Body of pancreas (tissue), 4 donors: Measurements from ENCODE around the gene SH3TC1.

Experiments
- POLR2A ChIP-seq, 3 donors: fragments of 450-650 bp; IDR thresholded peaks; one replicate each; pipeline ENCODE4 v1.6.1; 2016; ENCODE audit warnings: antibody characterized with exemption in 3 of 3, mild to moderate bottlenecking in 2 of 3
- TF ChIP-seq, protein P1 (sequence below), 7 experiments: fragments of 450-650 bp in 4 of 7; fragments of 200-600 bp in 3 of 7; sonication (generic) in 3 of 7; IDR thresholded peaks; one replicate each; pipeline ENCODE4 v1.5.1; 2016 to 2019; ENCODE audit warnings: antibody characterized with exemption in 7 of 7

DNA sequence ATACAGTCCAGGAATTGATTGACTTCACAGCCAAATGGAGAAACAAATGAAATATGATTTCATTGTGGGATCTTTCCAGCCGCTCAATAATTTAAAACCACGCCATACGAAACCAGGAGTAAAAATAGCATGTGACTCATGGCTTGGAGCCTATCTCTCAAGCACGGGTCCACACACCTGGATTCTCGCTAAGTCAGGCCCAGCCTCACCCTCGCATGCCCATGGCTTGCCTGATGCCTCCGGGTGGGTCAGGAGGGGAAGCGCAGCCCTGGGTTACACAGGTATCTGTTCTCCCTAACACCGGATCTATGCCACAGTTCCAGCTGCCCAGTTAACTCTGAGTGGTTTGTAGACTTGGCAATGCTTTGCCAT, 34.9 kb upstream of the SH3TC1 start:
- TF ChIP-seq, protein P1, sequence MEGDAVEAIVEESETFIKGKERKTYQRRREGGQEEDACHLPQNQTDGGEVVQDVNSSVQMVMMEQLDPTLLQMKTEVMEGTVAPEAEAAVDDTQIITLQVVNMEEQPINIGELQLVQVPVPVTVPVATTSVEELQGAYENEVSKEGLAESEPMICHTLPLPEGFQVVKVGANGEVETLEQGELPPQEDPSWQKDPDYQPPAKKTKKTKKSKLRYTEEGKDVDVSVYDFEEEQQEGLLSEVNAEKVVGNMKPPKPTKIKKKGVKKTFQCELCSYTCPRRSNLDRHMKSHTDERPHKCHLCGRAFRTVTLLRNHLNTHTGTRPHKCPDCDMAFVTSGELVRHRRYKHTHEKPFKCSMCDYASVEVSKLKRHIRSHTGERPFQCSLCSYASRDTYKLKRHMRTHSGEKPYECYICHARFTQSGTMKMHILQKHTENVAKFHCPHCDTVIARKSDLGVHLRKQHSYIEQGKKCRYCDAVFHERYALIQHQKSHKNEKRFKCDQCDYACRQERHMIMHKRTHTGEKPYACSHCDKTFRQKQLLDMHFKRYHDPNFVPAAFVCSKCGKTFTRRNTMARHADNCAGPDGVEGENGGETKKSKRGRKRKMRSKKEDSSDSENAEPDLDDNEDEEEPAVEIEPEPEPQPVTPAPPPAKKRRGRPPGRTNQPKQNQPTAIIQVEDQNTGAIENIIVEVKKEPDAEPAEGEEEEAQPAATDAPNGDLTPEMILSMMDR (IDR thresholded peaks at IDR 0.05) = peak in 1 of 7 experiments; percentile 18
- TF ChIP-seq POLR2A (IDR thresholded peaks at IDR 0.05) = no peak
